Activated CD4-positive, alpha-beta memory T cell treated with anti-CD3 and anti-CD28 coated beads, Interleukin-2, amount 10 ng/mL, durations not matched to agents 7 days and 5 days (primary cell): Measurements from ENCODE around the gene SERPINB7. TPM values are rescaled to one million over a fixed set of nuclear protein-coding genes. Genes with fewer than 3 reads are reported as not detected.

ENCODE experiments used
- CTCF ChIA-PET: fragments of 350-600 bp; sonication (Branson Sonifier 250); formaldehyde crosslinking; loops from one replicate; lab custom pipeline; 2021; ENCODE audit warnings: antibody characterized with exemption, inconsistent platforms; lab: Charles Lee
- POLR2A ChIA-PET: fragments of 350-600 bp; sonication (Branson Sonifier 250); formaldehyde crosslinking; loops from one replicate; lab custom pipeline; 2021; ENCODE audit warnings: antibody characterized with exemption; lab: Charles Lee
- DNase-seq: peaks from one replicate; pipeline ENCODE4 v3.0.0-alpha.2; 2020
- H3K27ac Mint-ChIP-seq: one replicate; pipeline ENCODE4 v1.8.0; 2021; ENCODE audit warnings: mild to moderate bottlenecking, mixed read lengths
- H3K27me3 Mint-ChIP-seq: one replicate; pipeline ENCODE4 v1.8.0; 2021; ENCODE audit warnings: mixed read lengths
- H3K36me3 Mint-ChIP-seq: one replicate; pipeline ENCODE4 v1.8.0; 2021; ENCODE audit warnings: low read depth, mixed read lengths
- H3K4me1 Mint-ChIP-seq: one replicate; pipeline ENCODE4 v1.8.0; 2021; ENCODE audit warnings: mixed read lengths
- H3K4me3 Mint-ChIP-seq: one replicate; pipeline ENCODE4 v1.8.0; 2021; ENCODE audit warnings: mild to moderate bottlenecking, mixed read lengths
- H3K9me3 Mint-ChIP-seq: one replicate; pipeline ENCODE4 v1.8.0; 2021; ENCODE audit warnings: mixed read lengths
- total RNA-seq, 2 experiments: library from RNA; stranded (reverse); gene quantifications; one replicate each; pipeline ENCODE4 v1.2.3, GENCODE V29; 2021

The SERPINB7 gene
- total RNA-seq, 2 experiments from 2014 or later, result not detected

- Mint-ChIP-seq H3K36me3 (no peaks in the 10 kb centered on the region), H3K27ac (no peak overlapping the region), H3K4me1 (no peaks in the 10 kb centered on the region), H3K9me3 (no peaks in the 10 kb centered on the region), H3K27me3 (peaks cover 5% of the 10 kb centered on the region), H3K4me3 (no peak overlapping the region)
- DNase-seq, result no peak
- ChIA-PET CTCF (no interaction called here), POLR2A (no interaction called here)
These were observed 26.1 kb downstream of the SERPINB7 start for GRCh38 chr18:63801343-63801742.

GRCh38 chr18:63808125-63808524, 32.9 kb downstream of the SERPINB7 start:
- no peaks in the 10 kb centered on the region for H3K36me3 Mint-ChIP-seq
- DNase-seq, result no peak

GRCh38 chr18:63817441-63818051, 42.3 kb downstream of the SERPINB7 start:
- ChIA-PET POLR2A (no interaction called here), CTCF (no interaction called here)
- H3K4me1 Mint-ChIP-seq, result peaks cover 4% of the 10 kb centered on the region
- H3K27me3 Mint-ChIP-seq, result peaks cover 13% of the 10 kb centered on the region
- no peak for DNase-seq
- H3K4me3 Mint-ChIP-seq, result no peak overlapping the region
- no peak overlapping the region for H3K27ac Mint-ChIP-seq
- H3K9me3 Mint-ChIP-seq, result peaks cover 5% of the 10 kb centered on the region
- H3K36me3 Mint-ChIP-seq, result no peaks in the 10 kb centered on the region

More at GRCh38 chr18:63808125-63808524, 32.9 kb downstream of the SERPINB7 start:
- Mint-ChIP-seq H3K4me1 (no peaks in the 10 kb centered on the region), H3K27ac (no peak overlapping the region), H3K4me3 (no peak overlapping the region), H3K9me3 (no peaks in the 10 kb centered on the region), H3K27me3 (peaks cover 23% of the 10 kb centered on the region)
- POLR2A ChIA-PET, result no interaction called here
- CTCF ChIA-PET, result no interaction called here

GRCh38 chr18:63818212-63818611, 43.0 kb downstream of the SERPINB7 start:
- no peak for DNase-seq
- CTCF ChIA-PET, result no interaction called here
- Mint-ChIP-seq H3K27me3 (peaks cover 13% of the 10 kb centered on the region), H3K36me3 (no peaks in the 10 kb centered on the region), H3K4me1 (peaks cover 4% of the 10 kb centered on the region), H3K27ac (no peak overlapping the region), H3K4me3 (no peak overlapping the region), H3K9me3 (peaks cover 5% of the 10 kb centered on the region)
- POLR2A ChIA-PET, result no interaction called here

GRCh38 chr18:63819786-63820185, 44.6 kb downstream of the SERPINB7 start:
- no peak for DNase-seq
- no peaks in the 10 kb centered on the region for H3K36me3 Mint-ChIP-seq
- CTCF ChIA-PET, result no interaction called here

GRCh38 chr18:63820694-63821093, 45.5 kb downstream of the SERPINB7 start:
- Mint-ChIP-seq H3K36me3 (no peaks in the 10 kb centered on the region), H3K27me3 (peaks cover 11% of the 10 kb centered on the region), H3K4me1 (no peaks in the 10 kb centered on the region), H3K4me3 (no peak overlapping the region), H3K9me3 (peaks cover 3% of the 10 kb centered on the region), H3K27ac (no peak overlapping the region)
- ChIA-PET CTCF (interaction anchor here (0.9 kb wide), 1 partner anchor 9 kb away, joined by 3 read pairs; no protein-coding TSS in a partner anchor), POLR2A (no interaction called here)
- no peak for DNase-seq

More at GRCh38 chr18:63819786-63820185, 44.6 kb downstream of the SERPINB7 start:
- Mint-ChIP-seq H3K27ac (no peak overlapping the region), H3K4me1 (peaks cover 3% of the 10 kb centered on the region), H3K27me3 (peaks cover 12% of the 10 kb centered on the region), H3K4me3 (no peak overlapping the region), H3K9me3 (peaks cover 5% of the 10 kb centered on the region)
- POLR2A ChIA-PET, result no interaction called here

GRCh38 chr18:63823516-63824219, 48.5 kb downstream of the SERPINB7 start:
- no peak overlapping the region for H3K4me3 Mint-ChIP-seq
- no peaks in the 10 kb centered on the region for H3K4me1 Mint-ChIP-seq
- H3K36me3 Mint-ChIP-seq, result no peaks in the 10 kb centered on the region
- no peak overlapping the region for H3K27ac Mint-ChIP-seq
- peaks cover 29% of the 10 kb centered on the region for H3K27me3 Mint-ChIP-seq
- no peaks in the 10 kb centered on the region for H3K9me3 Mint-ChIP-seq
- POLR2A ChIA-PET, result no interaction called here
- CTCF ChIA-PET, result interaction anchor here (1.0 to 1.6 kb wide), 6 partner anchors 10 to 210 kb away, joined by 3 to 11 read pairs (median 3); no protein-coding TSS in a partner anchor
- DNase-seq, result peak; percentile 46

GRCh38 chr18:63824220-63824525, 49.0 kb downstream of the SERPINB7 start:
- DNase-seq, result no peak
- no peaks in the 10 kb centered on the region for H3K9me3 Mint-ChIP-seq
- ChIA-PET CTCF (interaction anchor here (1.0 to 1.6 kb wide), 6 partner anchors 9 to 210 kb away, joined by 3 to 11 read pairs (median 3); no protein-coding TSS in a partner anchor), POLR2A (no interaction called here)
- H3K27ac Mint-ChIP-seq, result no peak overlapping the region
- H3K36me3 Mint-ChIP-seq, result no peaks in the 10 kb centered on the region
- H3K4me3 Mint-ChIP-seq, result no peak overlapping the region
- H3K4me1 Mint-ChIP-seq, result no peaks in the 10 kb centered on the region
- H3K27me3 Mint-ChIP-seq, result peaks cover 31% of the 10 kb centered on the region

GRCh38 chr18:63828120-63828519, 52.9 kb downstream of the SERPINB7 start:
- H3K27me3 Mint-ChIP-seq, result peaks cover 50% of the 10 kb centered on the region
- no peaks in the 10 kb centered on the region for H3K36me3 Mint-ChIP-seq
- ChIA-PET CTCF (no interaction called here), POLR2A (no interaction called here)
- no peak for DNase-seq
- H3K27ac Mint-ChIP-seq, result no peak overlapping the region
- no peaks in the 10 kb centered on the region for H3K9me3 Mint-ChIP-seq
- no peak overlapping the region for H3K4me3 Mint-ChIP-seq
- H3K4me1 Mint-ChIP-seq, result peaks cover 10% of the 10 kb centered on the region

GRCh38 chr18:63828656-63829055, 53.4 kb downstream of the SERPINB7 start:
- H3K27me3 Mint-ChIP-seq, result peaks cover 50% of the 10 kb centered on the region
- H3K9me3 Mint-ChIP-seq, result no peaks in the 10 kb centered on the region
- POLR2A ChIA-PET, result no interaction called here
- no peaks in the 10 kb centered on the region for H3K36me3 Mint-ChIP-seq
- no peak for DNase-seq
- no peak overlapping the region for H3K4me3 Mint-ChIP-seq
- CTCF ChIA-PET, result no interaction called here
- H3K4me1 Mint-ChIP-seq, result peaks cover 10% of the 10 kb centered on the region
- no peak overlapping the region for H3K27ac Mint-ChIP-seq

GRCh38 chr18:63829886-63830285, 54.7 kb downstream of the SERPINB7 start:
- Mint-ChIP-seq H3K4me1 (peaks cover 10% of the 10 kb centered on the region), H3K9me3 (no peaks in the 10 kb centered on the region), H3K27me3 (peaks cover 54% of the 10 kb centered on the region), H3K27ac (no peak overlapping the region), H3K4me3 (no peak overlapping the region), H3K36me3 (no peaks in the 10 kb centered on the region)
- no peak for DNase-seq
- ChIA-PET CTCF (no interaction called here), POLR2A (no interaction called here)

- Mint-ChIP-seq H3K9me3 (no peaks in the 10 kb centered on the region), H3K27ac (no peak overlapping the region), H3K4me1 (peaks cover 10% of the 10 kb centered on the region), H3K4me3 (no peak overlapping the region), H3K36me3 (no peaks in the 10 kb centered on the region), H3K27me3 (peaks cover 49% of the 10 kb centered on the region)
- POLR2A ChIA-PET, result no interaction called here
- DNase-seq, result no peak
- CTCF ChIA-PET, result no interaction called here
These were observed 56.0 kb downstream of the SERPINB7 start for GRCh38 chr18:63831080-63831788.

GRCh38 chr18:63832470-63832869, 57.3 kb downstream of the SERPINB7 start:
- Mint-ChIP-seq H3K27ac (no peak overlapping the region), H3K4me3 (no peak overlapping the region), H3K9me3 (no peaks in the 10 kb centered on the region), H3K36me3 (no peaks in the 10 kb centered on the region), H3K4me1 (peaks cover 10% of the 10 kb centered on the region), H3K27me3 (peaks cover 46% of the 10 kb centered on the region)
- DNase-seq, result no peak
- ChIA-PET CTCF (interaction anchor here (1.1 kb wide), 1 partner anchor 8 kb away, joined by 5 read pairs; no protein-coding TSS in a partner anchor), POLR2A (no interaction called here)
